HG03575 (cell line): ENCODE measurements around the gene THBS2.
"Not testable (repeated sequence)": the region's sequence is repeated elsewhere in the genome, so short reads cannot be mapped to it uniquely, and the experiment has no call there.

Experiments used
- ATAC-seq: cut with Tn5 transposase; IDR thresholded peaks from one replicate; pipeline ENCODE4 v1.9.1; 2021; ENCODE audit not compliant: unreplicated experiment, insufficient number of reproducible peaks, low FRiP score; ENCODE audit errors: extremely low read depth

Gene THBS2

GRCh38 chr6:169196279-169196678, 57.4 kb downstream of the THBS2 start:
- not testable (repeated sequence) for ATAC-seq

DNA sequence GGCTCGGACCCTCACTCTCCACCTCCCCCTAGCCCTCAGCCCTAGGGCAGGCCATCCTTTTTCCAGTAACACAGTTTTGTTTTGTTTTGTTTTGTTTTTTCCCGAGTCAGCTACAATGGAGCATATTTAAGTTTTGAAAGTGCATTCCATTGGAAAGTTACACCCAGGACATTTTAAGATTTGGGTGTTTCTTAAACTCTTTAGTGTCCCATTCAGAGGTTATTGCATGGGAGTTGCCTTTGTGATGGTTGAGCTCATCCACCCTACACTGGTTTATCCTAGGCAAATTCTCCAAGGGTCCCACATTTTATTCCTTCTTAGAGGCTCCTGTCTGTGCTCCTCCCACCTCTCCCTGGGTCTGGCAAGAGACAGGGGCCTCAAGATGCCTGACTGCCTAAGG, 58.9 kb downstream of the THBS2 start:
- no peak for ATAC-seq

GRCh38 chr6:169190970-169191369, 62.7 kb downstream of the THBS2 start:
- no peak for ATAC-seq

- no peak for ATAC-seq
Measured at GRCh38 chr6:169190144-169190584, 63.5 kb downstream of the THBS2 start.

- no peak for ATAC-seq
Measured at GRCh38 chr6:169189686-169190085, 64.0 kb downstream of the THBS2 start.

DNA sequence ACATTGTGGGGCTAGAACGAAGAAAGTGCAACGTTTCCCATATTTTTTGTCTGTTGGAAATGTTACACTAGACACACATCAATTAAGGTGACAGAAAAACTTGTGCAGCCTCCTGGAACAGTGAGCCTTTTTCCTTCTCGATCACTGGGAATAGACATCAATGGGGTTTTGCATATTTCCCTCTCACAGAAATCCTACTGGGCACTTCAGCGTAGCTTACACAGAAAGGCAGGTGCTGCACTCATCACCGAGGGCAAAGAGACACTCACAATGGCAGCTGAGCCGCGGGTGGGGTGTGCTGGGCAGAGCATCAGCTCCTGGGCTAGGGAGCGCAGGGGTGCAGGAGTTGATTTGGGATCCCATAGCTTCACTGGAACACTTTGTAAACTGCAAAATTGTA, 64.5 kb downstream of the THBS2 start:
- ATAC-seq: no peak

GRCh38 chr6:169188475-169188874, 65.2 kb downstream of the THBS2 start:
- no peak for ATAC-seq

- no peak for ATAC-seq
Measured at GRCh38 chr6:169188051-169188470, 65.6 kb downstream of the THBS2 start.

GRCh38 chr6:169186496-169187169, 67.0 kb downstream of the THBS2 start:
- no peak for ATAC-seq

DNA sequence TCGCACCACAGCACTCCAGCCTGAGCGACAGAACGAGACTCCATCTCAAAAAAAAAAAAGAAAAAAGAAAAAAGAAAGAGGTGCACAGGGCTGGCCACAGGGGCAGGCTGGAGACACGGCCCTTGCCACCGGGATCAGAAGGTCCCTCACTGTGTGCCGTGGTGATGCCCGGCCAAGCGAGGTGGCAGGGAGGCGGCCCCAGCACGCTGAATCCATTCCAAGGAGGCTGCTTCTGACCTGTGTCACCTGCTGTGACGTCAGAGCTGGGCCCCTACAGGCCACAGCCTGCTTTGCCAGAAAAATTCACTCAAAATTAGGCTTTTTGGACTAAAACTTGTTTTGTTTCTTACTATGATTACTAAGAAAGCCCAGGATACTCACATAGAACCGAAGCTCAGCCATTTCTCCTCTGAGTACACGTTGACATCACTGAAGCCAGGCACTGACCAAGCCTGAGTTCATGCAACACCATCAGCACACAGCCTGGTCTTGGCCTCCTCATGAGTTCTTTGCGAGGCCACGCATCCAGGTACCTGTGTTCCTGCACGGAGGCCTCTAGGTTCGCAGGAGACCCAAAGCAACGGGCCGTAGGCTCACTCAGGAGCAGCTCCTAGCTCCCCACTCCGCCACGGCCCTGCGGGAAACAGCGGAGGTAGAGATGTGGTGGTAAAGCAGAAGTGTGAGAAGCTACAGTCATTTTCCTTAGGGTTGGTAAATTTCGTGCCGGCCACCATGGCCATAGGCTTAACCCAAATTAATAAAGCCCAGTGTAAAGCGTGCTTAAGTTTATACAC, 67.8 kb downstream of the THBS2 start:
- ATAC-seq: no peak

DNA sequence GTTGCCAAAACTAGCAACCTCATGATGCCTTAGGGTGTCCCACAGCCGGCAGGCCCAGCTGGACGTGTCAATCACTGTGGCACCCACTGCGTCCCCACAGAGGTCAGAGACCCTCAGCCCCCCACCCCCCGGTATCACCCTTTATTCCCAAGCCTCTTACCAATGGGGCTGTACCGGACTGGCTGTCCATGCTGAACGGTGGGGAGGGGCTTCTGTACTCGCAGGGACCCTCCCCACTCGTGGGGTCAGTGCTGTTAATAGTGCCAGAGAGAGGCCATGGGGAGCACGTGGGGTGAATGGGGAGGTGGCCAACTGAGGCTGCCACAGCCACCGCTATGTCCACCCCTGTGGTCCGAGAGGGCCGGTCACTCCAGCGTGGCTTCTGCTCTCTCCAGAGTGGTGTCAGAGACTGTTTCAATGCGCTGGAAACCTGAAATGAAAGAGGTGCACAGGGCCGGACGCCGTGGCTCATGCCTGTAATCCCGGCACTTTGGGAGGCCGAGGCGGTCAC, 68.6 kb downstream of the THBS2 start:
- no peak for ATAC-seq

- no peak for ATAC-seq
Measured at GRCh38 chr6:169184419-169184818, 69.2 kb downstream of the THBS2 start.

DNA sequence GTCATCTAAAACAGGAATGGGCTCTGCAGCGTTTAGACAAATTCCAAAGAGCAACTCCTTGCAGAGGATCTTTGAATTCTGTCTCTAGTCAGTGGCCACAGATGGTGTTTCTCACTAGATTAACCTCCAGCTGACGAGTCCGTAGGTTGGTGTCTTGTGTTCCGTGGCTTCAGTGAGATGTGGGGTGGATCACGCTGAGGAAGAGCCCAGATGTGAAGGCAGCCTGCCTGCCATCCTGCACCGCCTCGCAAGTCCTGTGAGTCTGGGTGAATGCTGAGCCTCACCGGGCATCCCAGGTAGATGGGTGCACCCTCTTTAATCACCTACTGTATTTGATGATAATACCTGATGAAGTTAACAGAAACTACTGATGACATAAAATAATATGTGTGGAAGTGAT, 70.4 kb downstream of the THBS2 start:
- no peak for ATAC-seq

DNA sequence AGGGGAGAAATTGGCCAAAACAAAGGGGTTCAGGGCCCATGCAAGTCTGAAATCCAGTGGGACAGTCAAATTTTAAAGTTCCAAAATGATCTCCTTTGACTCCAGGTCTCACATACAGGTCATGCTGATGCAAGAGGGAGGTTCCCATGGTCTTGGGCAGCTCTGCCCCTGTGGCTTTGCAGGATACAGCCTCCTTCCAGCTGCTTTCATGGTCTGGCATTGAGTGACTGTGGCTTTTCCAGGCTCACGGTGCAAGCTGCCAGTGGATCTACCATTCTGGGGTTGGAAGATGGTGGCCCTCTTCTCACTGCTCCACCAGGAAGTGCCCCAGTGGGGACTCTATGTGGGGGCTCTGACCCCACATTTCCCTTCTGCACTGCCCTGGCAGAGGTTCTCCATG, 73.8 kb downstream of the THBS2 start:
- ATAC-seq: not testable (repeated sequence)

DNA sequence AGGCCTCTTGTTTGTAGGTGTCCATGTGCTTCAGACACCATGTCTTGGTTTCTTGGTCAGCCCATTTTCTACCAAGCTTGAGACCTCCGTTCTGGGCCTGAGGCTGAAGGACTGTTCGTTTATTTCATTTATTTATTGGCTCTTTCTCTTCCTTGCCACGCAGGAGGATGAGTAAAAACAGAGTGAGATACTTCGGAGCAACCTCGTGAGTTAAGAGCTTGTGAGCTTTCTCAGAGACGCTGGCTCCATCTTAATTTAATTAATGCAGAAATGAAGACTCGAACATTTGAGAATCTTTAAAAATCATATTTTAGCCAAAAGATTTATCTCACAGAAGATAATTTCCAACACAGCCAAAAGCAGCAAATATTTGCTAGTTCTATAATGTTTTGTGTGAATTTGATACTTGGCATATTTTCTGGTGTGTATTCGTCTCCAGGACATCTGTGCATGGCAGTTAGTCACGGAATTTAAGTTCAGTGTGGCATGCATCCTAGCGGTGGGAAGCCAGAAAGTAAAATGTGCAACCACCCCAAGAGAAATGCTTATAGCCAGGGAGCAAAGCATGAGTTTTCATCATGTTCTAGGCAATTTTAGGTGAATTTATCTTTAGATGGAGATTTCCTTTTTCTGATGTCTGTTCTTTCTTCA, 76.0 kb downstream of the THBS2 start:
- ATAC-seq: no peak

- ATAC-seq: no peak
Measured at GRCh38 chr6:169176361-169176991, 77.2 kb downstream of the THBS2 start.

GRCh38 chr6:169175360-169175887, 78.2 kb downstream of the THBS2 start:
- ATAC-seq: no peak

DNA sequence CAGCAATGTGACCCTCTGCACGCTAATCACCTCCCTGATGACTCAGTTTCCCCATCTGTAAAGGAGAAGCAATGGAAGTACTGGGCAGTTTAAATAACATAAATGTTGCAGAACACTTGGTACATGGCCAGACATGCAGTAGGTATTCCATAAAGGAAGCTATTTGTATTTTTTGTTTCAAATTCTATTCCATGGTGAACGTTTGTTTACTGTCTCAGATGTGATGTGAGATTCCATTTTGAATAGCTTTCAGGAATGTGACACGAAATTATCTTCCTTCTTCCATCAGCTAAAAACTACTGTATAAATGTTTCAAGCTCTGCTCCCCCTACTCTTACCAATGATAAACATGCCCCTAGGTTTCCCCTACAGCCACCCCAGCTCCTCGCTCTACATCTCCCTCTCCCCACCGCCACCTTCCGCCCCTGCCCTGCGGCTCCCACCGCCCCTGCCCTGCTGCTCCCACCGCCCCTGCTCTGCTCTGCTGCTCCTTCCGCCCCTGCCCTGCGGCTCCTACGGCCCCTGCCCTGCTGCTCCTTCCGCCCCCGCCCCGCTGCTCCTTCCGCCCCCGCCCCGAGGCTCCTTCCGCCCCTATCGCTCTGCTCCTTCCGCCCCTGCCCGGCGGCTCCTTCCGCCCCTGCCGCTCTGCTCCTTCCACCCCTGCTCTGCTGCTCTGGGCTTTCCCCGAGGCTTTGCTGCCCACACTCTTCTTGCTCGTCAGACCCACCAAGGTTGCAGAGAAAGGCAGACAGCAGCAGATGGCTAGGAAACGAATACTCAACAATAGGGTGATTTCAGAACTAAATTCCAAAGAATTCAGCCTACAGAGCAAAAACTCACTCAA, 78.9 kb downstream of the THBS2 start:
- no peak for ATAC-seq
